H1 (cell line): ENCODE measurements around the gene TMEM236. TPM values are rescaled to one million over a fixed set of nuclear protein-coding genes. Genes with fewer than 3 reads are reported as not detected.

Experiments
- CTCF ChIA-PET: fragments of 300-600 bp; sonication (Branson Sonifier 250); formaldehyde crosslinking; loops from one replicate; lab custom pipeline; 2021; ENCODE audit not compliant: partially characterized antibody; lab: Charles Lee
- POLR2A ChIA-PET: fragments of 300-600 bp; sonication (Branson Sonifier 250); formaldehyde crosslinking; loops from one replicate; lab custom pipeline; 2021; ENCODE audit warnings: inconsistent platforms; ENCODE audit not compliant: partially characterized antibody; lab: Charles Lee
- DNase-seq, 2 experiments: peaks; one replicate each; pipeline versions ENCODE4 v3.0.0 to v3.0.0-alpha.2; 2010 to 2022; ENCODE audit warnings: low spot score in 2 of 2, low read depth in 1 of 2, mixed read lengths in 1 of 2
- FAIRE-seq: peaks from 2 replicates; lab custom pipeline; 2011; peaks lifted over from hg19 to GRCh38; lab: Jason Lieb, UNC
- H2AFZ ChIP-seq: 2 replicates; pipeline ENCODE4 v1.8.1; 2012; ENCODE audit warnings: low read length, inconsistent platforms
- H2AK5ac ChIP-seq: 2 replicates; pipeline ENCODE4 v1.6.1; 2013; ENCODE audit warnings: low read depth, low read length
- H2BK120ac ChIP-seq: replicated peaks from 2 replicates; pipeline ENCODE3; 2013; ENCODE audit warnings: low read depth, low read length, inconsistent platforms
- H2BK12ac ChIP-seq: 2 replicates; pipeline ENCODE4 v1.6.1; 2013; ENCODE audit warnings: low read depth, low read length
- H2BK15ac ChIP-seq: 2 replicates; pipeline ENCODE4 v1.6.1; 2013; ENCODE audit warnings: low read length
- H2BK20ac ChIP-seq: 2 replicates; pipeline ENCODE4 v1.6.1; 2013; ENCODE audit warnings: low read length
- H2BK5ac ChIP-seq: 2 replicates; pipeline ENCODE4 v1.6.1; 2013; ENCODE audit warnings: low read depth, low read length
- H3K14ac ChIP-seq: 2 replicates; pipeline ENCODE4 v1.6.1; 2013; ENCODE audit warnings: inconsistent platforms; ENCODE audit not compliant: insufficient read length
- H3K18ac ChIP-seq: 2 replicates; pipeline ENCODE4 v1.6.1; 2013; ENCODE audit warnings: low read length; ENCODE audit errors: extremely low read depth
- H3K23ac ChIP-seq: 2 replicates; pipeline ENCODE4 v1.6.1; 2013; ENCODE audit warnings: inconsistent platforms; ENCODE audit not compliant: insufficient read length
- H3K23me2 ChIP-seq: 2 replicates; pipeline ENCODE4 v1.6.1; 2013; ENCODE audit warnings: low read depth, low read length
- H3K27ac ChIP-seq: 2 replicates; pipeline ENCODE4 v1.6.1; 2011; ENCODE audit warnings: low read depth, low read length, inconsistent platforms
- H3K27me3 ChIP-seq, 4 experiments: replicated peaks in 1 of 4; 1 replicate in 1 of 4; 2 replicates in 3 of 4; pipeline versions ENCODE4 v1.6.1 to v1.8.1; 2011 to 2013; ENCODE audit warnings: low read length in 3 of 4, mild to moderate bottlenecking in 3 of 4, inconsistent platforms in 2 of 4, mixed read lengths in 2 of 4, moderate library complexity in 1 of 4; ENCODE audit not compliant: control insufficient read depth in 3 of 4, insufficient read depth in 3 of 4; ENCODE audit errors: extremely low read depth in 1 of 4
- H3K36me3 ChIP-seq, 4 experiments: 2 replicates each; pipeline versions ENCODE4 v1.6.1 to v1.8.1; 2011 to 2013; ENCODE audit warnings: mild to moderate bottlenecking in 4 of 4, low read length in 3 of 4, moderate library complexity in 2 of 4, control low read depth in 1 of 4, inconsistent platforms in 1 of 4; ENCODE audit not compliant: insufficient read depth in 4 of 4, control insufficient read depth in 2 of 4
- H3K4ac ChIP-seq: replicated peaks from 2 replicates; pipeline ENCODE3; 2013; ENCODE audit warnings: low read length, low read depth, mixed read lengths, inconsistent platforms; ENCODE audit not compliant: insufficient read length
- H3K4me1 ChIP-seq, 4 experiments: replicated peaks in 1 of 4; 1 replicate in 1 of 4; 2 replicates in 3 of 4; pipeline versions ENCODE4 v1.6.1 to v1.8.1; 2011 to 2013; ENCODE audit warnings: low read length in 3 of 4, inconsistent platforms in 2 of 4, mixed read lengths in 1 of 4; ENCODE audit not compliant: insufficient read depth in 4 of 4, control insufficient read depth in 3 of 4
- H3K4me2 ChIP-seq, 2 experiments: 2 replicates each; pipeline versions ENCODE4 v1.6.1 to v1.8.1; 2011 to 2013; ENCODE audit warnings: low read depth in 2 of 2, low read length in 2 of 2, control low read depth in 1 of 2, inconsistent platforms in 1 of 2, mild to moderate bottlenecking in 1 of 2; ENCODE audit not compliant: insufficient read depth in 1 of 2
- H3K4me3 ChIP-seq, 4 experiments: fragments of 200-600, 300-600 bp in 1 of 4; sonication (generic), shearing (Covaris generic), sonication (Bioruptor Twin) in 1 of 4; 2 replicates each; pipeline versions ENCODE4 v1.5.1 to v1.8.1; 2011 to 2016; ENCODE audit warnings: low read length in 4 of 4, low read depth in 3 of 4, control low read depth in 2 of 4, inconsistent platforms in 2 of 4, mild to moderate bottlenecking in 2 of 4, mixed read lengths in 1 of 4, moderate library complexity in 1 of 4; ENCODE audit not compliant: insufficient read depth in 2 of 4; ENCODE audit errors: extremely low read depth in 1 of 4
- H3K56ac ChIP-seq: replicated peaks from 2 replicates; pipeline ENCODE3; 2013; ENCODE audit warnings: low read depth, mild to moderate bottlenecking, mixed read lengths, low read length, inconsistent platforms; ENCODE audit not compliant: insufficient read length
- H3K79me1 ChIP-seq: 2 replicates; pipeline ENCODE4 v1.6.1; 2013; ENCODE audit warnings: low read depth, low read length, control low read depth
- H3K79me2 ChIP-seq, 2 experiments: 2 replicates each; pipeline versions ENCODE4 v1.6.1 to v1.8.1; 2012 to 2013; ENCODE audit warnings: low read length in 2 of 2, mild to moderate bottlenecking in 2 of 2, inconsistent platforms in 1 of 2; ENCODE audit not compliant: insufficient read depth in 2 of 2, control insufficient read depth in 1 of 2
- H3K9ac ChIP-seq, 4 experiments: replicated peaks in 1 of 4; 1 replicate in 1 of 4; 2 replicates in 3 of 4; pipeline versions ENCODE4 v1.6.1 to v1.8.1; 2011 to 2013; ENCODE audit warnings: low read depth in 3 of 4, low read length in 3 of 4, control low read depth in 2 of 4, mild to moderate bottlenecking in 2 of 4, moderate library complexity in 2 of 4, inconsistent platforms in 1 of 4; ENCODE audit errors: extremely low read depth in 1 of 4
- H3K9me3 ChIP-seq, 2 experiments: 2 replicates each; pipeline versions ENCODE4 v1.6.1 to v1.8.1; 2012 to 2013; ENCODE audit warnings: mild to moderate bottlenecking in 2 of 2, moderate library complexity in 2 of 2, control low read depth in 1 of 2, inconsistent platforms in 1 of 2, low read depth in 1 of 2, low read length in 1 of 2, mixed read lengths in 1 of 2; ENCODE audit not compliant: insufficient read depth in 2 of 2
- H4K20me1 ChIP-seq, 2 experiments: replicated peaks in 1 of 2; 2 replicates each; pipeline versions ENCODE3 to v1.8.1; 2011 to 2013; ENCODE audit warnings: inconsistent platforms in 2 of 2, low read length in 2 of 2, mild to moderate bottlenecking in 1 of 2; ENCODE audit not compliant: insufficient read depth in 2 of 2, control insufficient read depth in 1 of 2
- H4K5ac ChIP-seq: 2 replicates; pipeline ENCODE4 v1.6.1; 2013; ENCODE audit warnings: low read length, low read depth, mixed read lengths, inconsistent platforms; ENCODE audit not compliant: insufficient read length
- H4K8ac ChIP-seq: 2 replicates; pipeline ENCODE4 v1.8.0; 2013; ENCODE audit warnings: mild to moderate bottlenecking, moderate library complexity, low read length, inconsistent platforms; ENCODE audit not compliant: insufficient read depth; ENCODE audit errors: extremely low read depth
- H4K91ac ChIP-seq: replicated peaks from 2 replicates; pipeline ENCODE3; 2013; ENCODE audit warnings: low read length, mixed read lengths, inconsistent platforms; ENCODE audit not compliant: insufficient read length
- CEBPB ChIP-seq: IDR thresholded peaks from 2 replicates; pipeline ENCODE4 v1.6.1; 2012; ENCODE audit warnings: low read depth, low read length
- GTF2F1 ChIP-seq: IDR thresholded peaks from 2 replicates; pipeline ENCODE4 v1.6.1; 2012; ENCODE audit warnings: low read depth, low read length, improper control_type of control experiment, borderline replicate concordance
- POLR2A ChIP-seq, 2 experiments: IDR thresholded peaks; 1 replicate in 1 of 2; 2 replicates in 1 of 2; pipeline ENCODE4 v1.6.1; 2011; ENCODE audit warnings: low read depth in 2 of 2, low read length in 2 of 2, mild to moderate bottlenecking in 2 of 2; ENCODE audit errors: control extremely low read depth in 1 of 2
- TAF1 ChIP-seq: IDR thresholded peaks from 2 replicates; pipeline ENCODE4 v1.6.1; 2011; ENCODE audit warnings: mild to moderate bottlenecking, low read depth, low read length
- WGBS, 2 experiments: shearing (Covaris generic) in 1 of 2; methylation state at CpG; one replicate each; pipeline versions ENCODE4 v1.1.6 to v1.1.7; 2013 to 2015; ENCODE audit warnings: low lambda C conversion rate in 2 of 2, mixed read lengths in 2 of 2, inconsistent platforms in 1 of 2, low coverage in 1 of 2, missing lambda C conversion rate in 1 of 2; ENCODE audit not compliant: insufficient replicate concordance in 2 of 2, insufficient coverage in 1 of 2, insufficient read length in 1 of 2; ENCODE audit errors: extremely low coverage in 1 of 2, missing lambda C conversion rate in 1 of 2; 5-methylcytosine and 5-hydroxymethylcytosine counted together
- polyA plus RNA-seq, 7 experiments: library from polyadenylated mRNA; depleted of rRNA in 3 of 7; stranded (reverse) in 5 of 7; unstranded in 2 of 7; fragments of >200 nt in 5 of 7; fragments of 200-250 nt in 2 of 7; gene quantifications; 1 replicate in 5 of 7; 2 replicates in 1 of 7; 4 replicates in 1 of 7; pipeline versions ENCODE4 v1.2.1 to v1.2.3, GENCODE V29; 2011 to 2013; ENCODE audit warnings: missing spikeins in 2 of 7, mixed read lengths in 2 of 7
- total RNA-seq: library from RNA; stranded (reverse); fragmentation: NEBNext Ultra II Directional; extraction: Animal tissue kit (Norgen Biotek cat#: 25700); gene quantifications from 2 replicates; pipeline ENCODE4 v1.2.1, GENCODE V29; 2021

The TMEM236 gene
- total and polyA plus RNA-seq, 2 of the 8 experiments (the other 6 are each of a cell fraction or from before 2014, with no cell fraction given), result 0.02 to 0.07 TPM

GRCh38 chr10:17735166-17735941, 16.6 kb upstream of the TMEM236 start:
- Histone ChIP-seq H4K8ac (no peak overlapping the region), H2BK20ac (no peak overlapping the region), H4K91ac (no peak overlapping the region), H3K79me2 (no peaks in the 10 kb centered on the region), H3K56ac (no peak overlapping the region), H3K23ac (no peak overlapping the region), H2AK5ac (no peak overlapping the region), H3K79me1 (no peaks in the 10 kb centered on the region), H3K27ac (no peak overlapping the region), H3K14ac (no peak overlapping the region), H3K36me3 (no peaks in the 10 kb centered on the region), H2BK5ac (no peak overlapping the region), H3K4me2 (no peak overlapping the region), H2BK15ac (0 out of 2 replicates have a peak overlapping the region, but pooled peaks have one; percentile 50), H3K23me2 (no peaks in the 10 kb centered on the region), H3K9ac (no peak overlapping the region), H4K5ac (no peak overlapping the region), H2BK120ac (no peak overlapping the region), H2BK12ac (no peak overlapping the region), H3K4ac (no peak overlapping the region), H3K9me3 (no peaks in the 10 kb centered on the region), H3K27me3 (no peaks in the 10 kb centered on the region), H3K18ac (no peak overlapping the region), H3K4me3 (no peak overlapping the region), H4K20me1 (no peaks in the 10 kb centered on the region), H3K4me1 (no peaks in the 10 kb centered on the region), H2AFZ (no peak overlapping the region)
- DNase-seq (no peak), FAIRE-seq (no peak)
- ChIA-PET POLR2A (no interaction called here), CTCF (interaction anchor here (0.6 to 1.4 kb wide), 11 partner anchors 9 to 481 kb away, joined by 3 to 6 read pairs (median 3); no protein-coding TSS in a partner anchor)
- WGBS, 2 experiments, result 89% methylated on average over 14 of the region's 15 CpGs; no CpG with 5 or more reads in 1 of the 2 experiments
- TF ChIP-seq GTF2F1, result no peak
- TF ChIP-seq POLR2A (IDR thresholded peaks at IDR 0.05; ENCODE audit: control extremely low read depth in 1 of 2, low read depth in 2 of 2, low read length in 2 of 2), result no peak
- no peak for TF ChIP-seq TAF1
- TF ChIP-seq CEBPB, result no peak
